Activated CD4-positive, CD25-positive, alpha-beta regulatory T cell (primary cell): ENCODE measurements around the gene GTPBP2.
"Not testable (repeated sequence)": the region's sequence is repeated elsewhere in the genome, so short reads cannot be mapped to it uniquely, and the experiment has no call there.

ENCODE experiments used
- DNase-seq, 4 experiments: peaks; one replicate each; lab custom pipeline; 2025; lab: John Stamatoyannopoulos, UW

Gene GTPBP2

GRCh38 chr6:43623880-43624785 lies 4.9 kb downstream of the GTPBP2 start:
- DNase-seq, result no peak

GRCh38 chr6:43622541-43622940 lies 6.5 kb downstream of the GTPBP2 start:
- no peak for DNase-seq

- DNase-seq, result no peak
Observed at GRCh38 chr6:43621836-43622180, 7.3 kb downstream of the GTPBP2 start.

- DNase-seq, result no peak
Observed at GRCh38 chr6:43621078-43621835, 7.8 kb downstream of the GTPBP2 start.

GRCh38 chr6:43616725-43617472 lies 12.2 kb downstream of the GTPBP2 start:
- DNase-seq, result no peak

- DNase-seq, result no peak
Observed at GRCh38 chr6:43614396-43614730, 14.7 kb downstream of the GTPBP2 start.

GRCh38 chr6:43613721-43614395 lies 15.2 kb downstream of the GTPBP2 start:
- no peak for DNase-seq

- DNase-seq, result no peak
Observed at GRCh38 chr6:43610431-43610830, 18.6 kb downstream of the GTPBP2 start.

- no peak for DNase-seq
Observed at GRCh38 chr6:43609402-43609801, 19.7 kb downstream of the GTPBP2 start.

- DNase-seq, result no peak
Observed at GRCh38 chr6:43608807-43609206, 20.3 kb downstream of the GTPBP2 start.

GRCh38 chr6:43608310-43608763 lies 20.7 kb downstream of the GTPBP2 start:
- DNase-seq, result peak; percentile 16 to 29 (median 22)

GRCh38 chr6:43606019-43606418 lies 23.0 kb downstream of the GTPBP2 start:
- DNase-seq, result no peak

- DNase-seq, result no peak
Observed at GRCh38 chr6:43604174-43604573, 24.9 kb downstream of the GTPBP2 start.

GRCh38 chr6:43600595-43600994 lies 28.5 kb downstream of the GTPBP2 start:
- DNase-seq, result no peak

- DNase-seq, result no peak
Observed at GRCh38 chr6:43593938-43594337, 35.1 kb downstream of the GTPBP2 start.

- DNase-seq, result not testable (repeated sequence)
Observed at GRCh38 chr6:43589564-43589963, 39.5 kb downstream of the GTPBP2 start.

- DNase-seq, result no peak
Observed at GRCh38 chr6:43588194-43588593, 40.9 kb downstream of the GTPBP2 start.

GRCh38 chr6:43584892-43585570 lies 44.0 kb downstream of the GTPBP2 start:
- peak in 1 of 4 experiments; percentile 7 for DNase-seq

- DNase-seq, result no peak
Observed at GRCh38 chr6:43582911-43583310, 46.2 kb downstream of the GTPBP2 start.

GRCh38 chr6:43579171-43579570 lies 49.9 kb downstream of the GTPBP2 start:
- DNase-seq, result no peak

- no peak for DNase-seq
Observed at GRCh38 chr6:43578748-43579147, 50.3 kb downstream of the GTPBP2 start.
